H7 (cell line): Measurements from ENCODE around the gene ASCL1. TPM values are rescaled to one million over a fixed set of nuclear protein-coding genes. Genes with fewer than 3 reads are reported as not detected.

Source experiments
- DNase-seq: peaks from one replicate; pipeline ENCODE4 v3.0.0; 2012
- H3K27me3 ChIP-seq: 2 replicates; pipeline ENCODE4 v1.6.0; 2011; ENCODE audit warnings: mild to moderate bottlenecking, low read length; ENCODE audit not compliant: control insufficient read depth, insufficient read depth
- H3K36me3 ChIP-seq: replicated peaks from 2 replicates; pipeline ENCODE4 v1.5.1; 2011; ENCODE audit warnings: low read length; ENCODE audit not compliant: control insufficient read depth, insufficient read depth
- H3K4me3 ChIP-seq: 2 replicates; pipeline ENCODE4 v1.5.1; 2011; ENCODE audit warnings: low read depth, mild to moderate bottlenecking, control low read depth, low read length, moderate library complexity; ENCODE audit not compliant: insufficient read depth
- total RNA-seq: library from RNA; depleted of rRNA; stranded (reverse); fragments of >200 nt; shearing (Covaris generic); gene quantifications from 2 replicates; pipeline ENCODE4 v1.2.3, GENCODE V29; 2014

ASCL1 gene
- total RNA-seq, 1 experiment from 2014 or later: 0.07 TPM

DNA sequence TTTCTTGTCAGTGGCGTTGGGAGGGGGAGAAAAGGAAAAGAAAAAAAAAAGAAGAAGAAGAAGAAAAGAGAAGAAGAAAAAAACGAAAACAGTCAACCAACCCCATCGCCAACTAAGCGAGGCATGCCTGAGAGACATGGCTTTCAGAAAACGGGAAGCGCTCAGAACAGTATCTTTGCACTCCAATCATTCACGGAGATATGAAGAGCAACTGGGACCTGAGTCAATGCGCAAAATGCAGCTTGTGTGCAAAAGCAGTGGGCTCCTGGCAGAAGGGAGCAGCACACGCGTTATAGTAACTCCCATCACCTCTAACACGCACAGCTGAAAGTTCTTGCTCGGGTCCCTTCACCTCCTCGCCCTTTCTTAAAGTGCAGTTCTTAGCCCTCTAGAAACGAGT, 1.9 kb downstream of the ASCL1 start:
- H3K36me3 ChIP-seq: no peaks in the 10 kb centered on the region
- DNase-seq: no peak
- H3K27me3 ChIP-seq: peaks cover 97% of the 10 kb centered on the region
- no peak overlapping the region for H3K4me3 ChIP-seq

DNA sequence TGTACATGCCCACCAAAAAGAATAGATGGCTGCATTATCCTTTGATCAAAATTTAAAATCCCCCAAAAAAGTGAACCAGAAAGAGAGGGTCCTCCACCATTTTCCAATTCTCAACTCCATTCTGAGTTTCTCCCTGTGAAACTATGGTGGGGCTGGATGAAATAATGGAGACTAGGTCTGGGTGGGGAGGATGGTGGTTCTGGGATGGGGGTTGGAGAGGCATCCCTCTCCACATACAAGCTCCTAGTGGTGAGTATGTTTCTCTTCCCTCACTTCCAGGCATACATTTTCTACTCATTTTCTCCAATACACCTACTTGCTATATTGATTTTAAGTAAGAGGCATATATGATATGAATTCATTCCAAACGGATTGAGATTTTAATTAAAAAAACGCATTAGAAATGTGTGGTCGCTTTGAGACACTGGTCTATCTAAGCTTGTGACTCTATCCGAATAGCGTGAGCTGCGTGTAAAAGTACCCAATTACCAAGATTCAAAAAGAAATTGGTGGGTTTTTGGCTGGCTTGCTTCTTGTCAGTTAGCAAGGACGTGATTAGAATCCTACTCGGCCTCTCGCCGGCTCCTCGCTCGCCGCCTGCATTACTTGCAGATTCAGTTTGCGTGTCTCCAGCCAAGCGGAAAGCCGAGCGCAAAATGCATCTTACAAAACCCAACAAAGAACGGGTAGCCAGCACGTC, 3.4 kb downstream of the ASCL1 start:
- H3K27me3 ChIP-seq: peaks cover 97% of the 10 kb centered on the region
- H3K4me3 ChIP-seq: no peak overlapping the region
- no peaks in the 10 kb centered on the region for H3K36me3 ChIP-seq
- DNase-seq: peak; percentile 42

DNA sequence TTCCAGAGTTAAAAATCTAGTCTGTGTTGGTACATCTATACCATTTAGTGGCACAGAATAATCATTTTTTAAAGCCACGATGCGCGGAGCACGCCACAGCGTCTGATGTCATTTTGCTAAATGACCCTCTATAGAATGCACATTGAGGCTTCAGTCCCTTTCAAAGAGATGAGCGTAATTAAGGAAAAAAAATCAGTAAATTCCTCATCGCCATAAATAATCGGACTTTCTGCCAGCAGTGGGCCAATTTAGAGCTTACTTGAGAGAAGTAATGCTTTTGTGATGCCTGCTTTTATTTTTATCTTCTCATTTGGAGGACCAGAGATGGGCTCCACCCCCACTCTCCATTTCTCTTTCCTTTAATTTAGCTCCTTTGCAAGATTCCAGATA, 4.0 kb downstream of the ASCL1 start:
- peaks cover 97% of the 10 kb centered on the region for H3K27me3 ChIP-seq
- DNase-seq: peak; percentile 14
- H3K36me3 ChIP-seq: no peaks in the 10 kb centered on the region
- no peak overlapping the region for H3K4me3 ChIP-seq

DNA sequence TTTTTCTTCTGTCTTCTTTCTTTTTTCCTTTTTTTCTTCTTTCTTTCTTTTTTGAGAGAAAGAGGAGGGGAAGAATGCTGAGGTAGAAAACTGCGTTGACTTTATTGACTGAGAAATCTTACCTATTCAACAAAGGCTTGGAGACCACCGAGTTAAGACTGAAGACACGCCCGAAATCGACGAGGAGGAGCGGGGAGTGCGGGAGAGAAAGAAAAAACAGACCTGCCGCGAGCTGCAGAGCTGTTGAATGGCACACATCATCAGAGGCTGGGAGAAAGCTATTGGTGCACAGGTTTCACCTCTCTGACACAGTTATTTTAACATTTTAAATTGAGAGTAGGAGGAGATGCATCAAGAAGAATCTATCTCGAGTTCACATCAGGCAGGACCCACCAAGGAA, 5.1 kb downstream of the ASCL1 start:
- H3K36me3 ChIP-seq: no peaks in the 10 kb centered on the region
- no peak overlapping the region for H3K4me3 ChIP-seq
- H3K27me3 ChIP-seq: peaks cover 97% of the 10 kb centered on the region
- peak; percentile 36 for DNase-seq

DNA sequence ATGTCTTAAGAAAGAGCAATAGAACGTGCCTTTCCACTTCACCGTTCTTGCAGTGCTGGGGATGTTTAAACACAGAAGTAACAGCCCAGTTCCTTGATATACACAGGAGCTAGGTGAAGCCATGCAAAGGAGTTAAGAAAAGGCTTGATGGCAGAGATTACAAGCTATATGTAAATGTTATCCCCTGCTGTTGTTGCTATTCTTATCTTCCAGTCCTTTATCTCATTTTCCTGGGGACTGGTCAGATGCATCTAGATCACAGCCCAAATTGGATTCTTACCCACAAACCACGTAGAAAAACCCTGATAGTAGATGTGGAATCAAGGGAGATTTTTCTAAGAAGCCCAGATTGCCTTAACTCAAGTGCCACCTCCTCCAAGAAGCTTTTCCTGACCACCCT, 5.5 kb downstream of the ASCL1 start:
- H3K36me3 ChIP-seq: no peaks in the 10 kb centered on the region
- DNase-seq: no peak
- H3K27me3 ChIP-seq: peaks cover 97% of the 10 kb centered on the region
- no peak overlapping the region for H3K4me3 ChIP-seq

DNA sequence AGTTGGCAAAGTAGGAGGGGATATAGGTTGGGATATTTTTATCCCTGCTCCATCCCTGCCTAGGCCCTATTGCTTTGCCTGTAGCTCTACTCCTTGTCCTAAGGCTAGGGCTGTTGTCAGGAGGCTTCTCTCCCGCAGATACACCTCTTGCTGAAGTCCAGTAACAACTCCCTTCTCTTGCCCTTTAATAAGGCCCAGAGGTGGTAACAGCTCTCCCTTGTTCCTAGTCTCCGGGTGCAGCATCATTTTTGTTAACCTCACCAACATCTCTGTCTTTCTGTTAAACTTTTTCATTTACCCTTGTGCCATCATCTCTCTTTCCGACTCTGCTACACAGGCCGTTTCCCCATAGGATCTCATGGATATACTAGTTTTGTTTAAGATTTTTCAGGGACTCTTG, 6.3 kb downstream of the ASCL1 start:
- Histone ChIP-seq H3K4me3 (no peak overlapping the region), H3K27me3 (peaks cover 97% of the 10 kb centered on the region), H3K36me3 (no peaks in the 10 kb centered on the region)
- DNase-seq: peak; percentile 5

DNA sequence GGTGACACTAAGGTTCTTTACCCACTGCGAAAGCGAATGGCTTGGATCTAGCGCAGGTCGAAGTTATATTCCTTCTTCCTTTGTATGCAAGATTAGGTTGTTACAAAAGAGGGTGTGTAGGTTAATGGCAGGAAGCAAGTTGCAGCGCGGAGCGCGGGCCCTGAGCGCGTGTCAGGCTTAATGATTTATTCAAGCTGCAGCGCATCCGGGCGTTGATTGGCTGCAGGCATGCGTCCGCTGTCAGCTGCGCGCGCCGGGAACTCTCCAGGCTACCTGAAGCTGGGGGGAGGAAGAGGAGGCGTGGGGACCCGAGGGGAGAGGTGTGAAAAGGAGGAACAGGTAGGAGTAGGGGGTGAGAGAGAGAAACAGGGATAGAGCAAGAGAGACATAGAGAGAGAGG, 7.4 kb downstream of the ASCL1 start:
- Histone ChIP-seq H3K4me3 (peak overlapping the region; percentile 12; the same call in 1 of the 2 replicates), H3K27me3 (peaks cover 88% of the 10 kb centered on the region), H3K36me3 (no peaks in the 10 kb centered on the region)
- peak; percentile 73 for DNase-seq

DNA sequence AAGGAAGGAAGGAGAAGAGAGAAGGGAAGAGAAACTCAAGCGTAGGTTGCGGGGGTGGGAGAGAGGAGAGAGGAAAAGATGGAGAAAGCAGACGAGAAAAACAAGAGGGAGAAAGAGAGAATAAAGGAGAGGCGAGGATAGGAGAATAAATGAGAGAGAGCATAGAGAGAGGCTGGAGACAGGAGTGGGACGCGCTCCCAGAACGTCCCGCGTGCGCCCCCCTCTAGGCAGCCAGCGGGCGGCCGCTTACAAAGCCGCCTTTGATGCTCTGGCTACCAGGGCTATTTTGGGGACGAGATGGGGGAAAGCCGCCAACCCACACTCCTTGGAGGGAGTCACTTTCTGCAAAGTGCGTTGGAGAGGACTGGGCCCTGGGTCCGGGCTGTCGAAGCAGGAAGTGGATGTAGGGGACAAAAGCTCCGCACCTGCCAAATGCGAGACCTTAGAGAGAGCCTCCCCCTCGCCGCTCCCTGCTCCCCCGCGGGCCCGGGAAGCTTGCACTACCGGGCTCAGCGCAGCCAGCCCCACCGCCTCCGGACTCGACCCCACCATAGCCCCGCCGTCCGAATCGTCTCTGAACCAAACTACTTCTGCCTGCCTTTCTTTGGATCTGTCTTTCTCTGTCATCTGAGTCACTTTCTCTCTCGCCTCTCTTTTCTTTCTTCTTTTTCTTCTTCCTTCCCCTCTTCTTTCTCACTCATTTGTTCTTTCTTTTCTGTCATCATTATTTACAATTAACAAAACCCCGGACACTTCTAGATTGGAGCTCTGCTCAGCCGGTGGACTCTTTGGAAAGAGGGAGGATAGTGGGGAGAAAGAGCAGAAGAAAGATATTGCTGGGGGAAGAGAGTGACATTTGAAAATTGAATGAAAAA, 8.0 kb downstream of the ASCL1 start:
- peak overlapping the region; percentile 12; the same call in 1 of the 2 replicates for H3K4me3 ChIP-seq
- H3K36me3 ChIP-seq: no peaks in the 10 kb centered on the region
- peaks cover 81% of the 10 kb centered on the region for H3K27me3 ChIP-seq
- DNase-seq: peak; percentile 75

DNA sequence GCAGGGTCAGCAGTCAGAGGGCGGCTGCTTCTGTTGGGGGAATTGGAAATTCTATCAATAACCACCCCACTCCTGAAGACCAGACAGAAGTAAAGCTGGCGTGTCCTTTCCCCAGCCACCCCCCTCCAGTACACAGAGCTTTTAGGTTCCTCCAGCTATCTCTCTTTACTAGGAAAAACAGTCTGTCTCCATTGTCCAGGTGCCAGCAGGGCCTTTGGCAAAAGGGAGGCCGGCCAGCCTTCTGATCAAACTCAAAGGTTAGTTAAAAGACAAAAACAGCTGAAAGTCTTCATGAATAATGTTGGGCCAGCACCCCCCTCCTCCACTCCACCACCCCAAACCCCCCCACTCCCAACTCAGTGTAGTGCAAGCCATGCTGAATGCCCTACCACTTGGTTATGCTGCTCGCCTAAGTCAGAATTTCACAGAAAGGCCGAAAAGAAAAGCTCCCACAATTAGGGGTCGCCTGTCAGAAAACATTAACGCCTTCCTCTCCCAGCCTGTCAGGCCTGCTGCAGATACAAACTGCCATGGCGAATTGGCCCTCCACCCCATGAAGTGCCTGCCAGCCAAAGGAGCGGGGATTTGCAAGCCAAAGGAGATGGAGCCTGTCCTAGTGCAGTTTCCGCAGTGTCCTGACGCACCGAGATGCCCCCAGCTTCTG, 8.9 kb downstream of the ASCL1 start:
- peaks cover 73% of the 10 kb centered on the region for H3K27me3 ChIP-seq
- no peak overlapping the region for H3K4me3 ChIP-seq

DNA sequence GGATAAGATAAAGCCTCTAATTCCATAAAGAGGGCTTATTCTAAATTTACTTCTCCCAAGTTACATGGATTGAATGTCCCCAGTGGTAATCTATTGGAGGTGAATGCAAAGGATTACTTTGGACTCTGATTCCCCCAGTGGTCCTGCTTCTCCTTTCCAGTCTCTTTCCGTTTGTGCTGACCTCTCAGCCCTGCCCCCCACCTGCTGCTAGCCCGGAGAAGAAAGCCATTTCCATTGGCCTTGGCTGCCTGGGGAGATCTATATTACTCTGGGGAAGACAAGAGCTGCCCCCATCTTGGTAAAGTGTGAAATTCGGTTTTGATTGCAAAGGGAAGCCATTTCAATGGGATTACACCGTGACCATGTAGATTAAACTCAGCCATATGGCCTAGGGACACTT, 13.3 kb downstream of the ASCL1 start:
- H3K4me3 ChIP-seq: no peak overlapping the region
- peaks cover 40% of the 10 kb centered on the region for H3K27me3 ChIP-seq
- DNase-seq: peak; percentile 25
- no peaks in the 10 kb centered on the region for H3K36me3 ChIP-seq

More for the DNA sequence above, 8.9 kb downstream of the ASCL1 start:
- H3K36me3 ChIP-seq: no peaks in the 10 kb centered on the region
- peak; percentile 35 for DNase-seq

DNA sequence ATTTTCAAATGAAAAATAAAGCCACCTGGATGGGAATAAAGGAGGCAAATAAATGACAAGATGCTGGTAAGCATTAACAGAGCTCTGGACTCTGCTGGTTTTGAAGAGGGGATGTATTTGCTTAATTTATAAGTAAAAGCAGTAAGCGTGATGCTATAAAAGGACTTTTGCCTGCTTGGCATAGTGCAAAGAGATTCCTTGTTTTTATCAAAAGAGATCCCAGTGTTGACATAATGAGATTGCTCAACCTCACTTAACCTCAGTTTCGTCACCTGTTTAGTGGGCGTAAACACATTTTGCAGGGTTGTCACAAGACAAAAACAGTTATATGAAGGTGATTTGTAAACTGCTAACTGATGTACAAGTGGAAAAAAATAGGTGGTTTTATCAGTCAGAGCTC, 13.8 kb downstream of the ASCL1 start:
- H3K27me3 ChIP-seq: peaks cover 35% of the 10 kb centered on the region

DNA sequence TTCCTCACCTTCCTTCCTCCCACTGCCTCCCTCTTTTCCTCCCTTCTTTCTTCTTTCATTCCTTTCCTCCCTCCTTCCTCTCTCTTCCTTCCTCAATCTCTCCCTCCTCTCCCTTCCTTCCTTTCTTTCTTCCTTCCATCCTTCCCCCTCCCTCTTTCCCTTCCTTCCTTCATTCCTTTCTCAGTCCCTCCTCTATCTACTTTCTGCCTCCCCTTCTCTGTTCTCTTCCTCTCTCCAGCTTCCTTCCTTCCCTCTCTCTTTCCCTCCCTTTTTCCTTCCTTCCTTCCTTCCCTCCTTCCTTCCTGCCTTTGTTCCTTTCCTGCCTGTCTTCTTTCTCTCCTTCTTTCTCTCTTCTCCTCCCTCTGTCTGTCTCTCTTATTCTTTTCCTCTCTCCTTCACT, 16.1 kb downstream of the ASCL1 start:
- H3K27me3 ChIP-seq: peaks cover 12% of the 10 kb centered on the region
- DNase-seq: no peak
- no peak overlapping the region for H3K4me3 ChIP-seq
- H3K36me3 ChIP-seq: no peaks in the 10 kb centered on the region

More for the DNA sequence above, 13.8 kb downstream of the ASCL1 start:
- no peaks in the 10 kb centered on the region for H3K36me3 ChIP-seq
- no peak for DNase-seq
- H3K4me3 ChIP-seq: no peak overlapping the region

DNA sequence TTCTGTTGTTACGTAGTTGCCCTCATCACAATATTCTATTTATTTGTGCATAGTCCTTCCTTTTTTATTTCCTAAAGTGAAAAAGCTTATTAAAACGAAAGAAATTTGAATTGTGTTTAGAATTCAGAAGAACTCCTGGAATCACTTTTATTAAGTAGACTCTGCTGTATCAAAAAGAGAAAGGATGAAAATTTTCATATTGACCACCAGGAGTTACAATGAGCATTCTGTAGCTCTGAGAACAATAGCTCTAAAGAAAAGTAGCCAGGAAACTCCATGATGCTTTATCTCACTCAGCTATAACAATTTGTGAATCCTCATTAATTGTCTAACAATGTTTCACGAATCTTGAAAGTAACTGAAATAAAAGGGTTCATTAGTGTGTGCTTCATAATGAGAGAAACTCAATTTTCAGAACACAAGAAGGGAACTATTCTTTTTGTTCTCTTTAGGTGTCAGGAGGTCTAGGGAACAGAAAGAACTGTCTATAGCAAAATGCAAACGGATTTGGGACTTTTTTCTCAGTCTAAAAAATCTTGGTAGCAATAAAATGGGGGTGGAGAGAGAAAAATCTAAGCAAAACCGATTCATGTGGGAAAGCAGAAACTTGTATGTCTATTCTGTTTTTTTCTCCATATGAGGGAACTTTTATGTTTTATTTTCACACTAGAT, 19.3 kb downstream of the ASCL1 start:
- no peak for DNase-seq
- Histone ChIP-seq H3K36me3 (no peaks in the 10 kb centered on the region), H3K4me3 (no peak overlapping the region), H3K27me3 (peaks cover 8% of the 10 kb centered on the region)

DNA sequence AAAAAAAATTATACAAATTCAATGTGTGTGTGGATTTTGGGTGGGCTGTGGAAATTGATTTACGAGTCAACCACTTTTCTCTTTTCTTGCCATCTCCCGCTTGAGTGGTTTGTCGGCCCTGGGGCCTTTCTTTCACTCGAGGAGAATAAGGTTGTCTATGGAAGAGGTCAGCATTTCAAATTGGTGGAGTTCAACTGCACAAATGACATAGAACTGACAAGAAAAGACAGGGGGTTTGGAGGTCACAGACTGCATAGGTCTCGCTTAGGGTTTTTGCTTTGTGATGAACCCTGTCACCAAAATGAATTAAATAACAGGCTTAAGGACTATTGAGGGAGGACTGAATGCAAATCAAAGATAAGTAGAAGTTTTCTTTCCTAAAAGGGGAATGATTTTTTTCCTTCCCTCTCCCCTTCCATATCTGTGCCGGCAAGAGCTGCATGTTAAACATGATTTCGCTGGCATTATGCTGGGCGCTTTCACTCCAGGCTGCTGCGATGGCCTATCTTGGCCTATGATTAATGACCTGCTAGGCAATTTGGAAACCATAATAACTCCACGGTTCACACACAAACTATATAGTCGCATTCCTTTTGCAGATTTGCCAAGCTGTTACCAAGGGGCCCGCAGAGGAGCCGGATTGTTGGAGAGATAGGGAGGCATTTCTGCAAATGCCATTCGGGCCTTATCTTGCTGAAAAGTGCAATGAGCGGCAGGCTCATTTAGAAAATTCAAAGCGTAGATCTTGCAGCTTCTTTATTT, 20.7 kb downstream of the ASCL1 start:
- DNase-seq: no peak
- H3K27me3 ChIP-seq: peaks cover 5% of the 10 kb centered on the region
- H3K36me3 ChIP-seq: no peaks in the 10 kb centered on the region
- H3K4me3 ChIP-seq: no peak overlapping the region
